Measurements from ENCODE around the gene ALCAM.
"Not testable (repeated sequence)": the region's sequence is repeated elsewhere in the genome, so short reads cannot be mapped to it uniquely, and the experiment has no call there.

ALCAM gene

DNA sequence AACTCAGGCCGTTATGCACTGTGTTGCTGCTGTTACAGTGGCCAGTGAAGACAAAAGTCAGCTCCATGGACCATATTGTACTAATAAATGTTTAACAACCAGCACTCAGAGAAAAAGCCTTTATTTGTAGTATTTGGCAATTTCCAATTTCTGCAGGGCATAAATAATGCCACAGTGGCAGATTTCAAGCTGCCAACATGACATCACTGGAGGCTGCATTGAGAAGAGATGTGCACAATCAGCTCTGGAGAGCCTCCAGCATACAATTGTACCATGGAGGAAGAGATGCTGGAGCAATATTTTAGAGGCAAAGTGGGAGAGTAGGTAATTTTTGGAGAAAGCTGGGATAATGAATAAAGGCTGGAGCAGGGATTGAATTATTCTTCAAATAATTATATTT is 9.7 kb upstream of the ALCAM start:
- DNase-seq = no peak

DNA sequence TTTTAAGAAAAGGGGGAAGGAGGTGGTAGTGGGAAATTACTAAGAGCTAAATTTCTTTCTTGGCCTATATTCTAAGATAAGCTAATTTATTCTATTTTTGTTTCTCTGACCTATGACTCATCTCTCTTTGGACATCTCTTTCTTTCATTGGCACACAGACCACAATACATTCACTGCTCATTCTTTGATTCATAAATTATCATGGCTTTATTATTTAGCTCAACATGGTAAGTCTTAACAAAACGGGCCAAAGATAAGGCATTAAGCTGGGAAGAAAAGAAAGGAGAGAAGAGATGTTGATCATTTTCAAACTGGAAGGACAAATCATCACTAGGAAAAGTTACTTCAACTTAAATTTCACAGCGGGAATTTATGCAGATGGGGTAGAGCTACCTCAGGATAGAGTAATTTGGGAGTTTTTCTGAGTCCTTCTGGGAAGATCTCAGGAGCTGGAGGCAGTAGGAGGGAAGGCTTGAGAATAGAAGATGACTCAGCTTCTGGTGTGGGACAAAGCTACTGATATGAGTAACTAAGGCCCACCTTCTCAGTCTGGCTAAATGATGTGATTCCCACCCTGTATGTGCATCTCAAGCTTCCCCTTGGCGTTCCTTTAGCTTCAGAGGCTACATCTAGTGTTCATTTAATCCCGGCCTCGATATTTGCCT is 7.5 kb upstream of the ALCAM start:
- DNase-seq = peak; percentile 79

DNA sequence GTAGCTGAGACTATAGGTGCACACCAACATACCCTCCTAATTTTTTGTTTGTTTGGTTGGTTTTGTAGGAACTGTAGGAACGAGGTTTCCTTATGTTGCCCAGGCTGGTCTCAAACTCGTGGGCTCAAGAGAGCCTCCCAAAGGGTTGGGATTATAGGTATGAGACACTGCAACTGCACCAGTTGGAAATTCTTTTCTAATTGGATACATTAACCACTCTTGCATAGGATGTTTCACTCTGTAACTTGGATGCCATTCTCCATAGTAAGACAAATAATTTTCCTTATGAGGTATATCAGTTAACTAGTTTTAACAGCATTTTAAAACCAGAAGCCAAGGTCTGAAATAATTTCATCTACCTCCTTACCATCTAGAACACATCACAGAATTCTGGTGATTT is 6.7 kb upstream of the ALCAM start:
- DNase-seq = peak; percentile 66

DNA sequence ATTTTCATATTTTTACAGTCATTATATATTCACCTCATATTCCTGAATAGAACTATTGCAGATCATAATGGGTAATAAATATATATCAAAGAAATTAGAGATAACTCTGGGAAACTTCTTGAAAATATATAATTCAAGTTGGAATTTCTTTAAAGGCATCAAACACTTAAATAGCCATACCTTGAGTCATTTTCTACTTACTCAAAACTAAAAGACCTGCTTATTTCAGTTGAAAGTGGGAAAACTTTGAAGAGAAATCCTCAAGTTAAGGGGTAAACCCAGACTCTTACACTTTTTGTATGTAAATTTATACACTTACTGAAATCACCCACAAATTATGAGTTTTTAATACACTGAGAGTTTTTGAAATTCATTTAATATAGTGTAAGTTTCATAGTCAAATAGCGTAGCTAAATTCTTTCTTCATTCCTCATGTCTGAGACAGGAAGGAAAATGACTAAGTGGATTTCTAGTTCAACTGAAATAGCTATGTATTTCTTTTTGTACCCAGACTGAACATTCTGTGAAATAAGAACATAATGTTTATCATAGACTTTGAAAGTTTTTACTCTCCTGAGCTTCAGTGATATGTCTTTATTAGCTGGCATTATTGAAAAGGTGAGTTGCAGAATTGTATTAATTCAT is 4.6 kb upstream of the ALCAM start:
- peak; percentile 77 for DNase-seq

DNA sequence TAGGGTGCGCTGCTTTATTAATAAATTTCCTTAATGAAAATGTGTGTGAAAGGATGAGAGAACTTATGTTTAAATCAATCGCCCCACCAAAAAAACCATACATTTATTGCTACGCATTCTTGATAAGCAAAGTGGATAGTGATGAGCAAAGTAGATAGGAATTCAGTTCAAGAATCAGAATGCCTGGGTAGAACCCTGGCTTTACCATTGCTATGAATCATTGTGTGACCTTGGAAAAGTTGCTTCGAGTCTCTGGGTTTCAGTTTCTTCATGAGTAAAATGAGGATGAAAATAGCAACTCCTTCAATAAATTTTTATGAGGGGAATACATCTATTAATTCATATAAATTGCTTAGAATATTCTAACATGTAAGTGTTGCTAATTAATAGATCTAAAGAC is 2.6 kb upstream of the ALCAM start:
- DNase-seq = peak; percentile 89

DNA sequence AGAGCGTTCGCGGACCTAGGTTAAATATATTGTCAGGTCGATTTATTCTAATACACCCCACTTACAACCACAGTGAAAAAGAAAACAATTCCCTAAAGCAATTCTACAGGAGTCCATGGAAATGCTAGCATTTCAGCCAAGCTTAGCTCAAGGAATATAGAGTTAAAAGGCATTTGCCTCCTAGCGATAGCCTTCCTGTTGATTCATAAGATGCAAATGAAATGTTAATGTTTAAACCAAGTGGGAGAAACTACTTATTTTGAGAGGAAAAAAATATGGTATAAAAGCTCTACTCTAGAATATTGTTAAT is 1.7 kb upstream of the ALCAM start:
- DNase-seq = no peak

DNA sequence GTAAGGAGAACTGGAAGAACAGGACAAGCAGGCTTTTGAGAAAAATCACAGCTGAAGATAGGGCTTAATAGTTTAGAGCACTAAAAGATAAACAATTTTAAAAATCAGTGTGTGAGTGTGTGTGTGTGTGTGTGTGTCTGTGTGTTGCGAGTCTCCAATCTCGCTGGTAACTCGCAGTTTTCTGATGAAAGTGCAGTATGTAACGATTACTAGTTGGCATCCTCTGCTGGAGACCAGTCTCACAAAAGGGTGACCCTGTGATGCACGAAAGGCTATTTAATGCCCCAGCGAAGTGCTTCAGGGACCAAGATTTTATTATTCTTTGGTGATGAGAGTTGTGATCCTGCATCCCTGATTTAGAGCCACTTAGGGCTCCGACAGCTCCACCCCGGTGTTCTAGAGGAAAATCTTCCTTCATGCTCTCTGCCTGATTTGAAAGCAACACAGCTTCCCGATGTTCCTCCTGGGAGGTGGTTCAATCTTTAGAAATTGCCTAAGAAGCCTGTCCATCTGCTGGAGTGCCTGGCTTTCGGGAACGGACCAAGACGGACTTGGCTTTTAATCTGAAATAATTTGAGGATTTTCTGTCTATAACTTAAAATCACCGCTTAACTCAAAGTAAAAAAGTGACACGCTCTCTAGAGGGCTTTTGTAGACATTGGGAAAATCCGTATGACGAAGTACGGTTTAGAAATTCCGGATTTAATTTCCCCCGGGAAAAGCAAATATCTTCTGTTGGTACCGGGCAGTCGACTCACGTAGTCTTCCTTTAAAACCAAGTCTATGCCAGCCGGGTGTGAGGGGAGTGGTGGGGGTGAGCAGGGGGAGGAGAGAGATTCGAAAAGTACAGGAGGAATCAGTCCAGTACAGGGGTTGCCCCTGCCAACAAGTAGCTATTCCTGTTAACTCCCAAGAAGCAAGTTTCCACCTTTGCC is 1.1 kb upstream of the ALCAM start:
- DNase-seq = peak; percentile 79

DNA sequence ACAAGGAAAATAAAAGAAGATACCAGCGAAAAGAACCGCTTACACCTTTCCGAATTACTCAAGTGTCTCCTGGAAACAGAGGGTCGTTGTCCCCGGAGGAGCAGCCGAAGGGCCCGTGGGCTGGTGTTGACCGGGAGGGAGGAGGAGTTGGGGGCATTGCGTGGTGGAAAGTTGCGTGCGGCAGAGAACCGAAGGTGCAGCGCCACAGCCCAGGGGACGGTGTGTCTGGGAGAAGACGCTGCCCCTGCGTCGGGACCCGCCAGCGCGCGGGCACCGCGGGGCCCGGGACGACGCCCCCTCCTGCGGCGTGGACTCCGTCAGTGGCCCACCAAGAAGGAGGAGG is 325 bp downstream of the ALCAM start:
- DNase-seq = no peak

DNA sequence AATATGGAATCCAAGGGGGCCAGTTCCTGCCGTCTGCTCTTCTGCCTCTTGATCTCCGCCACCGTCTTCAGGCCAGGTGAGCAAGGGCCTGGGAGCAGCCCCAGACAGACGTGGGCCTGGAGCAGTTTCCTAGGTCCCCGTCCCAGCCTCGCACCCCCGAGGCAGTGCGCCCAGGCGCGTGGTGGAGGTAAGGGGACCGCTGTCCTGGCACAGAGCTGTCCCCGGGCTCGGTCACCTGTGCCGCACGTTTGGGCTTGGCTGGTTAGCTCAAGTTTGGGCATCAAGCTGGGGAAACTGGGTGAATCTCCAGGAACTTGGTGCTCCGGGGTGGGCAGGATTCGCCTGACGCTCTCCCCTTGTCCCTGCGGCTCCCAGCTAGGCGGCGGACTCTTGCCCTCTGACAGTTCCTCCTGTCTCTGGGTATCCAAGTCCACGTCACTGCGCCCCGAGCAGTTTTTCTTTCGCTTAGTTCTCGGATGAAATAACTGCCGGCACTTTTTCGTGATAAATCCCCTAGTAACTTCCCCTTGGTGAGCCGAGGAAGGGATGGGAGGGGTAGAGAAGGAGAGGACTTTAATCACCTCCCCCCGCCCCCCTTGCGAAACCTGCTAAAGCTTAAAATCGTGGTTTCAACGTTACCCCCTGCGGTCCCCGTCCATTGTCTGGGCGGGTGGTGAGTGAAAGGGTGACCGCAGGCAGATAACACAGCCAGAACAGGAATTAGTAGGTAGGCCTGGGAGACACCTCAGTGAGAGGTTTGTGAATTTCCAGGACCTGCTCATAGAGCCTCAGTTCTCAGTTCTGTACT is 901 bp downstream of the ALCAM start:
- DNase-seq = peak; percentile 72

DNA sequence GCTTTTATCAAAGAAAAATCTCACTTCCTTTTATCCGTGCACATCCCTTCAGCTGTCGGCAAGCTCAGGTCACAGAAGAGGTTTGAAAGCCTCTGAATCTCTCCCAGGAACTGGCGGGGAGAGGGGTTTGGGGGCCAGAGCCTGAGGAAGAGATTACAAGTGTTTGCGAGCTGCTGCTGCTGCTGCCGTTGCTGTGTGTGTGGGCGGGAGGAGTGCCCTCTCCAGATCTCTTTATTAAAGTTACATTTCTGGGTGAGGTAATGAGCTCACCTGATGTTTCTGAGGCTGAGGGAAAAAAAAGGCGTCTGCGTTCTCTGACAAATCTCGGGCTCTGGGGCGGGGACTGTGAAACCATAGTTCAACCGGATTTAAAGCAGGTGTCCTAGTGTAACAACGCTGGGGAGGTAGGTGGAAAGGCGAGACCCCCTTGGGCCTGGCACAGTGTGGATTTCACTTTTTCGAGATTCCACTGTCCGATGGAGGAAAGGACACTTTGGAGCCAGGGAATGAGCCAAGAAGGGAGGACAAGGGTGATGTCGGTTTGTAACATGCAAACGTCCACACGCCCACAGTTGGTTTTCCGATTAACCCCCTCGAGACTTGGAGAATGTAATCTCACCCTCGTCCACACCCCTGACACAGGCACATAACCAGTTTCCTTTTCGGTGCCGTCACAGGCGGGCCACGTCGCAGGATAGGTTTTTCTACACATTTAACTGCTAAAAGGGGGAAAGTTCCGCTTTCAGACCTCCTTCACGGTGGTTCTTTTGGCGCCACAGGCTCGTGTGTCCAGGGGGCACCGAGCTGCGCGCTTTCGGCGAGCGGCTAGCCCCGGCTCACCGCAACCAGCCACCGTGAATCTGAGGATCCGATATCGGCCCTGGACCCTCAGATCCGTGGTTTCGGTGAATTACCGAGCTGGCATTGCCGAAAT is 2.1 kb downstream of the ALCAM start:
- DNase-seq = peak; percentile 64

DNA sequence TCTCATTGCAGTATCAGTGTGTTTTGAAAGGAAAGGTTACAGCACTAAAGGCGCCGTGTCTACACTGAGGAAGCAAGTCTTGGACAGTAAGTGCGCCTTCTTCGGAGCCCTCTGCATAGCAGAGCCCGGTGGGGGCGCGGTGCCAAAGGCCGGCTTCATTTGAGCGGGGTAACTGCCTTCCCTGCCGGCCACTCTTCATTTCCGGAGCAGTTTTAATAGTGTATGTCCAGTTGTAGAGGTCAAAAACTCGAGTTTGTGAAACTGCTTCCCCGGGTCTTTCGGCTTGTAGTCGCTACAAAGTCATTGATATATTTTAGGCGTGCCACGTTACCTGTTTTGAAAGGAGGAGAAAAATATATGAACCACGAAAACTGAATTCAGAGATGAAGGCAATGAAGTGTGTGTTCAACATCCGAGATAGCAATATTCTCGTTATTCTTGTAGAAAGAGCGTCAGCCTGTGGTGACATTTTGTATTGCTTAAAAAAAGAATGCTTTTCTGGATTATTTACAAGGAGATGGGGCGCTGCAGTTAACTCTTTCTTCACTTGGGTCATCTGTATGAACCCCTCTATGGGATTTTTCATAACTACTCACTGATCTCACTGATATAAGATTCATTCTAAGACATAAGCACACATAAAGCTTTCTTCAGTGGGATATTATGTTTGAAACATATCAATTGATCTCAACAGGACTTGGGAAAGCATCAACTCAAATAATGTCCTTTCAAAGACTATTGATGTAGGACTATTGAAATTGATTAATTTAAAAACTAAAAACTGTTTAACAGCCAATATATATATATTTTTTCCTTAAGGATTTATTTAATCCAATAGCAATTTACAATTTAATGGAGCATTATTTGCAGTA is 3.0 kb downstream of the ALCAM start:
- DNase-seq = peak; percentile 76

DNA sequence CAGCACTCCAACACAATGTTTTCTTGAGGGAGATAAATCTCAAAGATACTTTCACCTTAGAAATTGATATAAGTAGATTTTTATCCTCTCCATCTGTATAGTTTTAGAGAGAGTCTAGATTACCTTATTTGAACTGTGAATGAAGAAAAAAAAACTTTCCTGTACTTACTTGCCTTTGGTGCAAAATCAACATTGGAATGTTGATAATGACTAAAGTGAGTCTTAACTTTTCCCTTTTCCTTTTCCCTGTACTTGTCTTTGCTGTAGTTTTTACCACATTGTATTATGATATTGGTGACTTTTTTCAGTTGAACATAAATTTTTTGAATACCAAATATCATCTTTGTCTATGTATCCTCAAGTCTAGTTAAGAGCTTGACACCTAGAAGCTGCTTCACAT is 6.7 kb downstream of the ALCAM start:
- DNase-seq = no peak

DNA sequence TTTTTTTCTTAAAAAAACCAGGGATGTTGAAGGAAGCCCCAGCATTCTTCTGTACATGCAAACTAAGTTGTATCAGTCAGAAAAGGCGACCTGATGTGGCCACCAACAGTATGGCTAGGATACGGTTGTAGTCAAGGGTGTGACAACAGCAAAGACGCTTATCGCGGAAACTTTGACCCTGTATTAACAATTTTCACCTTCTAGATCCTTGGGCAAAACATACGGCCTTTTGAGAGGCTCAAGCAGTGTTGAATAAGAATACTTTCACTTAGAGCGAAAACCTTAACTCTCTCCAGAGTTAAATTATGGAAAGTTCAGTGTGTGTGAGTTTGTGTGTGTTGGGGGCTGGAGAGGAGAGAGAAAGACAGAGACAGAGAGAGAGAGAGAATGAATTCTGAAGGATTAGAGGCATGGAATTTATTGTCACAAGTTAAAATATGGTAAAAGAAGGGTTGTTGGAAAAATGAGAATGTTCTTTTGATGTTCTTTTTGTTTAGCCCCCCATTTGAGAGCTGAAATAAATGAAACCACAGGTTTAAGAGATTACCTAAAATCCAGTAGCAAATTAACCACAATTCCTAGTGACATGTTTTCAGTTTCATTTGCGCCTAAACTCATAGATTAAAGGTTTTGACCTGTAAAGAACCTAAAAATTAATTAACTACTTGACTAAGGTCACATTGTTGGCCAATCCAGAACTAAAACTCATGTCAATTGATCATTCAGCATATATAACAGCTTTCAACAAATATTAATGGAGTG is 9.2 kb downstream of the ALCAM start:
- DNase-seq = no peak

DNA sequence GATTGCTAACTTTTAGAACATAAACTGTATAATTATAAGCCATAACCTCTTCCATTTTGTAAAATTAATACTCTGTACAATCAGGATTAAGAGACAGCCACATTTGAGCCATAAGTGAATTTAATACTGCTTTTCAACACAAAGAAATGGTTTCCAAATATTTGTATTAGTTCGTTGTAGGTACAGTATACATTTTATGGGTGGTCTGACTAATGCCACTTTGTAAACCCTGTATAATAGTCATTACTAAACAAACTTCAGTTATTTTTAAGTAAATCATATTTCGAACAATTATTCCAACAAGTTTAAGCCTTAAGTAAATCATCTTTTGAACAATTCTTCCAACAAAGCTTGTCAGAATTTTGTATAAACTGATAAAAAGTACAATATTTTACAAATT is 11.0 kb downstream of the ALCAM start:
- DNase-seq = no peak

DNA sequence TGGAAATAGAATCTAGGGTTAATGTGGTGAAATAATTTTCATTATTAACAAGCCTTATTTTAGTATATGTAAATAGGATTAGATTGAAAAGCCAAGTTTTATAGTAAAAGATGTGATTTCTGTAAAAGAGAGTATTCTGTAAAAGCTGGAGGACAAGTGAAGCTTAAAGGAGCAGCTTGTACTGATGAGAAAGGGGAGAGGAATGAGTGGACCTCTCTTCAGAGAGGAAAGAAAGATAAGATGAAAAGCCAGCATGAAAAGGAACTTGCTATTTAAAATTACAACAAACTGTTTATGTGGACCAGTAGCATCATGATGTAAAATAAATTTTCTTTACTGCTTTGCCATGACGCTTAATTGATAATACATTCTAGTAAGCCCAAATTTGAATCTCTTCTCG is 18.5 kb downstream of the ALCAM start:
- no peak for DNase-seq

DNA sequence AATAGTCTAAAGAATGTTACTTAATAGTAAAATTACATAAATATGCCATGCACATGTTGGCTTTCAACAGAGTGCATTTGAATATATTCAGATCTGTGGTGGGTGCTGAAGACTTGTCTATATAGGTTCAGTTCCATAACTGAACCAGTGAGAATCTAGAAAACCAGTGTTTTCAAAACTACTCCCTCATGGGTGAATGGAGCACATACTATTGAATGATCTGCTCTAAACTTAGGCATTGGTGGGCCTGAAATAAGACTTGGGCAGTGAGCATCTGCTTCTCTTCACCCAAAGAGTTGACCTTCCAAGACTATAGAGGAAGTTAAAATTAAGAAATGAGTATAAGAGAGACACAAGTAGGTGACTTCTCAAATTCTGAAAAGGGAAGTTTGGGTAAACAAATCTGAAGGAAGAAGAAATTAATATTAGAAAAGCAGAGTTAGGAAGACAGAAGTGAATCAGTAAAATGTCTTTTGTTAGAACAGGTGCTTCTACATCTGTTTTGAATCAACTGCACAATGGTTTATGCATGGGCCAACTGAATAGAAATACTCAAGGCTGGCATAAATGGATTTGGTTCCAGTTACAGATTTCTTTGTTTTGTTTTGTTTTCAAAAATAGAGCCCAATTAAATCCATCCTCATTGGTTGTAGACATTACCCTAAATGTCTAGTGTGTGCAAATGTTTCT is 19.3 kb downstream of the ALCAM start:
- no peak for DNase-seq

DNA sequence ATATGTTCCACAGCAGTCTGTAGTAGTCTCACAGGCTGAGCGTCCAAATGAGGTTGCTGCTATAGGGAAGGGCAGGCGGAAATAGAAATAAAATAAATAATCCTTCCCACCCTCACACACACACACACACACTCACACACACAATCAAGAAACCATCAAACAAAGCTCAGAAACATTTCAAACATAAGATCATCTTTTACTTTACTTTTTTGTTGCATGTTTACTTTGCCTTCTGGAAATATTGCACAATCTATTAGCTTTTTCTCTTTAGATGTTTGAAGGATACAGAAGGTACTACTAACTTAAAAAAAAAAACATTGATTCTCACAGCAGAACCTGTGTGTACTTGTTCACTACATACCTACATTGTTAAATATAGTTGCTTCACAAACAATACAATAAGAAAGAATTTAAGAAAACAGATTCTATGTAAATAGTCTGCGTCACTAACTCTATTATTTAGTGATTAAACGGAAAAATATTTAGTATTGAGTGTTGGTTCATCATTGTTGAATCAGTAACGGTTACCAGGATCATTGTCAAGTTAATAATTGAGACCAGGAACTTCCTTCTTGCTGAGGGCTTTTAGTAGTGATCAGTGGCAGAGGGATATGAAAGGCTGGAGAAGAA is 20.5 kb downstream of the ALCAM start:
- DNase-seq = peak; percentile 38

DNA sequence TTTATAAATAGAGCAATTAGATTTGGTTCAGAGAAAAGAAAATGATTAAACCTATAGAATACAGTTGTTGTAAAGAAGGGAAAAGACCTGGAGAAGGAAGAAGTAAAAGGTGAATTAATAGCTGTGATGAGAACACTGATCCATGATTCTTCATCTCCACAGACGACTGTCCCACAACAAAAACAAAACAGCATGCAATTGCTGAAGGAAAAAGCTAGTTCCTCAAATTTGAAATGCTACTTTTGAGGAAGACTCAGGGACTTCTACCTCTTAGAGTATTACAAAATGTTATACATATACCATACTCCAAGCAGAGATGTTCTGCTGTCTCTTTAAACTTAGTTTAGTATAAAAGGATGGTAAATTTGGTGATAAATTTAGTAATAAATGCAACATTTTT is 21.5 kb downstream of the ALCAM start:
- no peak for DNase-seq

DNA sequence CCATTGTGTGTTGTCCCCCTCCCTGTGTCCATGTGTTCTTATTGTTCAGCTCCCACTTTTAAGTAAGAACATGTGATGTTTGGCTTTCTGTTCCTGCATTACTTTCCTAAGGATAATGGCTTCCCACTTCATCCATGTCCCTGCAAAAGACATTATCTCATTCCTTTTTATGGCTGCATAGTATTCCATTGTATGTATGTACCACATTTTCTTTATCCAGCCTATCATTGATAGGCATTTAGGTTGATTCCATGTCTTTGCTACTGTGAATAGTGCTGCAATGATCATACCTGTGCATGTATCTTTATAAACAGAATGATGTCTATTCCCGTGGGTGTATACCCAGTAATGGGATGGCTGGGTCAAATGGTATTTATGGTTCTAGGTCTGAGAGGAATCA is 23.1 kb downstream of the ALCAM start:
- not testable (repeated sequence) for DNase-seq
